Esophagus mucosa (tissue), 1 donor: ENCODE results near the gene CSHL1. TPM values are rescaled to one million over a fixed set of nuclear protein-coding genes. Genes with fewer than 3 reads are reported as not detected.
"Not testable (repeated sequence)": the region's sequence is repeated elsewhere in the genome, so short reads cannot be mapped to it uniquely, and the experiment has no call there.

Experiments used
- ATAC-seq: fragments of 200-7000 bp; cut with Tn5 transposase; one replicate; pipeline ENCODE4 v1.9.1; 2020
- total RNA-seq: library from RNA; stranded (reverse); gene quantifications from one replicate; pipeline ENCODE4 v1.2.4, GENCODE V29; 2023
- donor health status: DM: yes; HTN: yes; CAD: no.

The CSHL1 gene
- total RNA-seq, 1 donor from 2014 or later = not detected

GRCh38 chr17:63882626-63883126 lies 28.4 kb downstream of the CSHL1 start:
- ATAC-seq = not testable (repeated sequence)

DNA sequence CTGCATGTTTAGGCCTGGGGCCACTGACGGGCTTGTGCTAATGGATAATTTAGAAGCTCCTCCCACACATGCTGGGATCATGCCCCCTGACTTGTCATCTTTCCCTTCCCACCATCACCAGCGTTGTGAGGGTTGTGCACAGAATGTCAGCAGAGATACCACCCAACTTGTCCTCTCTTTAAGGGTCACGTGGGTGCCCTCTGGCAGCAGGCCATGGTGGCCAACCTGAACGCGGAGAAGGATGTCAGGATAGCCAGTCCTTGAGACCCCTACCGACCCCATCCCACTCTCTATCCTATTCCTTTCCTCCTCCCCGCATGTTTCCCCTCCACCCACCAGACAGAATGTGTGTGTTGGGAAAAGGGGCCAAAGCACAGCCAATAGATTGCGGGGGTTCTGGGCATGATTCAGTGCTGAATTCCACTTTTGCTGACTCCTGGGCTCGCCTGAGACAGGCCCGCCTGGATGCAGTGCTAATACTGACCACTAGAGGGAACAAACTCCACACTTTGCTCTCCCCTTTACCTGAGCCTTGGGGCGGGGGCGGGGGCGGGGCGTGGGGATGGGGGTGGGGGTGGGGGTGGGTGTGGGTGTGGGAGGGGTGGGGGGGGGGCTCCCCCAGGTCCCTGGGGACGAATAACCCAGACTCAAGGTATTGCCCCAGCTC lies 29.0 kb downstream of the CSHL1 start, which contains the start of gene GH2:
Gene GH2, minus strand, starts transcription at position 10 of the 667 bp plus-strand sequence. CDS start 143 bp downstream, outside the sequence.
- ATAC-seq = peak; percentile 77

DNA sequence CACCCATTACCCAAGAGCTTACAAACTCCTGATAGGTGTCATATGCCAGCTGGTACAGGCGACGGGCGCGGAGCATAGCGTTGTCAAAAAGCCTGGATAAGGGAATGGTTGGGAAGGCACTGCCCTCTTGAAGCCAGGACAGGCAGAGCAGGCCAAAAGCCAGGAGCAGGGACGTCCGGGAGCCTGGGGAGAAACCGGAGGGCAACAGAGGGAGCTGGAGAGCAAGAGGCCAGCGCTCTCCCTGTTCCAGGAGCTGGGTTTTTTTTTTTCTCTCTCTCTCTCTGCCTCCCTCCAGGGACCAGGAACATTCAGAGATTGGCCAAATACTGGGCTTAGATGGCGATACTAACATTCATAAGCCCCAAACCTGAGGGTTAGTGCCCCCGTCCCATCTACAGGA lies 29.7 kb downstream of the CSHL1 start:
- ATAC-seq = not testable (repeated sequence)

GRCh38 chr17:63880706-63881105 lies 30.4 kb downstream of the CSHL1 start:
- ATAC-seq = no peak

DNA sequence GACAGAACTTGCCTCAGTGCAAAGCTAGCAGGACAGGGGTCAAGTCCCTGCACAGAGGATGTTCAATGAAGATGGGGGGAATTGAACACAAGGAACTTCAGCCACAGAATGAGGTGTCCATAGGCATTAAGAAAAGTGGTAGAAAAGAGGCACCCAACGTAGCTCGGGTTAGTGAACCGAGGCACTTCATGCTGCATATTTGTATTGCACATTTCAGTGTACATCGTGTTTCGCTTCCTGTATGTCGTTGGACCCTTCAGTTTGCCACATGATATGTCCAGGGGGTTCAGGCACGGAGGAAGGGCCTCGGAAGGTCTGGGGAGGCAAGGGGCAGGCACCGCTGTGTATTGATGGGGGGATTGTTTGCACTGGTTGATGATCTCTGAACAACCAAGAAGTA lies 32.6 kb downstream of the CSHL1 start:
- not testable (repeated sequence) for ATAC-seq

GRCh38 chr17:63874693-63875092 lies 36.4 kb downstream of the CSHL1 start:
- not testable (repeated sequence) for ATAC-seq

DNA sequence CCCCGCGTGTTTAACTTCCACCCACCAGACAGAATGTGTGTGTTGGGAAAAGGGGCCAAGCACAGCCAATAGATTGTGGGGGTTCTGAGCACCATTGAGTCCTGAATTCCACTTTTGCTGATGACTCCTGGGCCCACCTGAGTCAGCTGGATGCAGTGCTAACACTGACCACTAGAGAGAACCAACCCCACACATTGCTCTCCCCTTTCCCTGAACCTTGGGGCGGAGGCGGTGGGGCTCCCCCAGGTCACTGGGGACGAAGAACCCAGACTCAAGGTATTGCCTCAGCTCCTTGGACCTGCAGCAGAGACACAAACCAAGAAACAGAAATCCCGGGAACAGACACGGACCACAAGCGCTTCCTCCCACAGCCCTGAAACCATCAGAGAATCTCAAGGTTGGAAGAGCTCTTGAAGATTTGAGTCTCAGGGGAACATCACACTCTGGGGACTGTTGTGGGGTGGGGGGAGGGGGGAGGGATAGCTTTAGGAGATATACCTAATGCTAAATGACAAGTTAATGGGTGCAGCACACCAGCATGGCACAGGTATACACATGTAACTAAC lies 36.9 kb downstream of the CSHL1 start:
- not testable (repeated sequence) for ATAC-seq

DNA sequence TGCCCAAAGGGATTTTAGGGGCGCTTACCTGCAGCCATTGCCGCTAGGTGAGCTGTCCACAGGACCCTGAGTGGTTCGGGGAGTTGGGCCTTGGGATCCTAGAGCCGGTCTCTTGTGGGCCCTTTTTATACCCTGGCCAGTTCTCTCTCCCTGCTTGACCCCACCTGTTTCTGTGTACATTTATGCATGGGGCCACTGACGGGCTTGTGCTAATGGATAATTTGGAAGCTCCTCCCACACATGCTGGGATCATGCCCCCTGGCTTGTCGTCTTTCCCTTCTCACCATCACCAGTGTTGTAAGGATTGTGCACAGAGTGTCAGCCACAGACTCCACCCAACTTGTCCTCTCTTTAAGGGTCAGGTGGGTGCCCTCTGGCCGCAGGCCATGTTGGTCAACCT lies 37.5 kb downstream of the CSHL1 start, which contains the start of gene CSH2:
Gene CSH2, minus strand, starts transcription at position 101 of the 400 bp plus-strand sequence. Its CDS starts 63 bp downstream, at position 38.
- ATAC-seq = not testable (repeated sequence)

DNA sequence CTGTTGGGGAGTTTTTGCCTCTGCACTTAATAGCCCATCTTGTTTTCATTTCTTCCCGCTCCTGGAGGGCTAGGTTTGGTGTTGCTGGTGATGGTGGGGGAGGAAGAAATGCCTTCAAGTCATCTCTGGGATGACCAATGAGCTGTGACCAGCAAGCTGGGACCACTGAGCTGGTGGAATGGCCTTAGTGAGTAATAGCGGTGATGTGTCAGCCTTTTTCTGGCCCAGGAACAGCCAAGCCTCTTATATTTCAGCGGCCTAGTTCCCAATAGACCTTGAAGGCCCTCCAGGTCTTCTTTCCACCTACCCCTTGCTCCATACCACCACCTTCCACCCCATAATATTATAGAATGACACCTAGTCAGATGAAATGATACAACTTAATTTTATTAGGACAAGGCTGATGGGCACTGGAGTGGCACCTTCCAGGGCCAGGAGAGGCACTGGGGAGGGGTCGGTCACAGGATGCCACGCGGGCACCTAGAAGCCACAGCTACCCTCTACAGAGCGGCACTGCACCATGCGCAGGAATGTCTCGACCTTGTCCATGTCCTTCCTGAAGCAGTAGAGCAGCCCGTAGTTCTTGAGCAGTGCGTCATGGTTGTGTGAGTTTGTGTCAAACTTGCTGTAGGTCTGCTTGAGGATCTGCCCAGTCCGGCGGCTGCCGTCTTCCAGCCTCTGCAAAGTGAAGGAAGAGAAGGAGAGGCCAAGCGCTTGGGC lies 39.3 kb downstream of the CSHL1 start:
- ATAC-seq = not testable (repeated sequence)

DNA sequence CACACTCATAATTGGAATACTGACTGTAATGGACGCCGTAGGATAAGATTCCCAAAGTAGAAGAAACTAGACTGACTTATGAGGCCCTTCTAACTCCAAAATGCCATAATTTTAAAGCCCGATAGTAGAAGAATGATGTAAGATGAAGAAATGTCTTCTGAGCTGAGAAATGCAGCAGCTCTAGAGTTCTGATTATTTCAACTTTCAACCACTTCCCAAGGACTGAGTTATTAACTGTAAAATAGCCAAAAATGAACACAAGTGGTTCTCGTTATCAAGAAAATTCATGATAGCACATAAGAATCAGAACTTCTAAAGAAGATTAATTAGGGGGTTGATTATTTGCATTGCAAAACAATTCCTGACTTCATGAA lies 40.8 kb downstream of the CSHL1 start:
- not testable (repeated sequence) for ATAC-seq

DNA sequence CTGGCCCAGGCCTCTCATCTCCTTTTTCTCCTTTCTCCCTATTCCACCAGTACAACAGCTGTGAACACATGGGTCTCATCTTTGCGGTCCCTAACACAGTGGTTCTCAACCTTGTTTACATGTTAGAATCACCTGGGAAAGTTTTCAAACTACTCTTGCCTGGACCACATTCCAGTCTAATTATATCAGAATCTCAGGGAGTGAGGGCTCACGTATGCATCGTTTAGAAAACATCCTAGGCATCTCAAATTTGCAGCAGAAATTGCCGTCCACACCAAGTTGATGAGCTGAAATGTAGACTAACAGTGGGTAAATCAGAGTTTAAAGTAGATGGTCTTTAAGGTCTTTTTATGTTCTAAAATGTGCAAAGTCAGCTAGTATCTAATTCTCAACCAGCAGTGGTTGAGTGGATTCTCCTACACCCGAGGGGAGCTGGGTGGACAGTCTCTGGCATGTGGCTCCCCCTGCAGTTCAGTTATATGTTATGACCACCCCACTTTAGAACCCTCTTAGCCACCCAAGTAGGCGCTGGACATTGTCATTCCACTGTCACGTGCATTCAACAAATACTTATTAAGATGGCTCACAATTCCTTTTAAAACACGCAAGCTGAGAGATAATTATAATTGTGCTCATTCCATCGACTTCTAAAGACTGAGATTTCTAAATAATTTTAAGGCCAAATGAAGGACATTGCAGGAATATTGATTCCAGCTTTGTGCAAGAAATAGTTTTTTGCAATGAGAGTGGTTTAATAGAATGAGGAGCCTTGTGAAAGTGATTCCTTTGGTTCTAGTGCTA lies 41.4 kb downstream of the CSHL1 start:
- not testable (repeated sequence) for ATAC-seq

GRCh38 chr17:63866625-63867024 lies 44.4 kb downstream of the CSHL1 start:
- ATAC-seq = not testable (repeated sequence)

Other genes starting within 250 kb of the CSHL1 start
- 2.8 TPM for gene LIMD2, start 211.1 kb downstream of the CSHL1 start, total RNA-seq
- 22.2 TPM for gene STRADA, start 169.5 kb downstream of the CSHL1 start, total RNA-seq
- 50.6 TPM for gene CCDC47, start 137.7 kb downstream of the CSHL1 start, total RNA-seq
- gene DDX42, start 137.1 kb downstream of the CSHL1 start, total RNA-seq = 56.1 TPM
- 102 TPM for gene PSMC5, start 83.8 kb downstream of the CSHL1 start, total RNA-seq
- gene FTSJ3, start 83.6 kb downstream of the CSHL1 start, total RNA-seq = 18.7 TPM
- gene SMARCD2, start 68.6 kb downstream of the CSHL1 start, total RNA-seq = 68.3 TPM
- not detected for gene CSH2, start 37.6 kb downstream of the CSHL1 start, total RNA-seq
- not detected for gene GH2, start 29.3 kb downstream of the CSHL1 start, total RNA-seq
- not detected for gene CSH1, start 14.7 kb downstream of the CSHL1 start, total RNA-seq
- gene GH1, start 7.6 kb upstream of the CSHL1 start, total RNA-seq = not detected
- gene CD79B, start 21.1 kb upstream of the CSHL1 start, total RNA-seq = 1.9 TPM
- 0.12 TPM for gene SCN4A, start 61.7 kb upstream of the CSHL1 start, total RNA-seq
- not detected for gene PRR29, start 87.1 kb upstream of the CSHL1 start, total RNA-seq
- gene ICAM2, start 109.4 kb upstream of the CSHL1 start, total RNA-seq = 3.5 TPM
- 18.5 TPM for gene ERN1, start 218.9 kb upstream of the CSHL1 start, total RNA-seq